ENCODE data around the gene WWOX.
"Not testable (repeated sequence)": the region's sequence is repeated elsewhere in the genome, so short reads cannot be mapped to it uniquely, and the experiment has no call there.

WWOX gene

DNA sequence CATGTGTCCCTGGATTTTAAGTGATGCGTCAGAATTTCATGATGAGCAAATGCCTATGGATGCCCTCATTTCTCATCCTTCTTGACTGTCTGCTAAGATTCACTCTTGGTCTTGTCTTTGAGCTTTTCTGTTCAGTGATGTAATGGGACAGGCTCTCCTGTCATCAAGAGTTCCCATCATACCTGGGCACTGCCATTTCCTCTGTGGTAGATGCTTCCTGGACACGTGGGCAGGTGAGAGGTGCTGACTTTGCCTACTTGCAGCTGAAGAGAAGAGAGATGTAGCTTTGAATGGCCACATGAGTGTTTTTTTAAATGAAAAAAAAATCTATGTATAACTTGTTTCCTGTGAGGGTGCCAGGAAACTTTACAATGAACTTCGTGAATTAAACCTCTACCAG lies 943.4 kb downstream of the WWOX start:
- no peak for DNase-seq (ENCODE audit: low read depth)

DNA sequence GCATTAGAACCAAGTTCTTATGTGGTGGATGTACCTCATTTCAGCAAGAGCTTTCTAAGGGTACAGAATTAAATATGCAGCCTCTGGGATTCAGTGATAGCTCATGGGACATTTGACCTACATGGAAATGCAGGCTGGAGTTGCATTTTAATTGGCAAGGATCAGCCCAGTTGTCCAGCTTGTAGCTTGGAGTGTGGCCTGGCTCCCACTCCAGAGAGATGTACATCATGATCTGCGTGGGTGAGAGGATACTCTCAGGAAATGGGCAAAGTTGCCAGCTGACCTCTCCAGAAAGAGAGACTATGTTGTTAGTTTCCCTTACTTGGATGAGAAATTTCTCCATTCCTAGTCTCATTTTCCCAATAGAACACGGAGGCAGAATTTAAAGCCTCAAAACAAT lies 945.7 kb downstream of the WWOX start:
- no peak for DNase-seq (ENCODE audit: low read depth)

DNA sequence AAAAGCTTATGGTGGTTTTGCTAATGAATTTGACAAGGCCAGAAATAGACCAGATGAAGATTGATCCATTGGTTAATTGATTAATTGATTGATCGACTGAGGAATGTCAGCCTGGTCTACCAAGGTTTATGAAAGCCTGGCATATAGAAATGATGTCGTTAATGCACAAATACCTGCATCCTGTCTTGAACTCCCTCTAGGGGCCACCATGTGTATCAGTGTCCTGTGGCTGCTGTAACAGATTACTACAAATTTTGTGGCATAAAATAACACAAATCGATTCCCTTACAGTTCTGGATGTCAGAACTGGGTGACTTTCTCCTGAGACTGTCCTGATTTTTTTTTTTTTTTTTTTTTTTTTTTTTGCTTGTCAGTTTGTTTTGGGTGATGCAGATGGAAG lies 947.9 kb downstream of the WWOX start:
- DNase-seq (ENCODE audit: low read depth): no peak

DNA sequence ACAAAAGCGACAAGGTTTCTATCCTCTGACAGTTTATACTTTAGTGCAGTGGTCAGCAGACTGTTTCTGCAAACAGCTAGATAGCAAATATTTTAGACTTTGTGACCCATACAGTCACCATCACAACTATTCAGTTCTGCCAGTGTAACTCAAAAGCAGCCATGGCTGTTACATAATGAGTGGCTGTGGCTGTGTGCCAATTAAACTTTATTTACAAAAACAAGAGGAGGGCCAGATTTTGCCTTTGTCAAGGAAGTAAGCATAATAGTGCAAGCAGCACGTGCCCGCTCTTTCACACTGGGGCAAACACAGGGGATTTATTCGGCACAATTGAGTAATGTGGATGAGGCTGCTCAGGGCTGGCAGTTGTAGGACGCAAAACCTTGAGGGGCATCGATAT lies 949.6 kb downstream of the WWOX start:
- no peak for DNase-seq (ENCODE audit: low read depth)

DNA sequence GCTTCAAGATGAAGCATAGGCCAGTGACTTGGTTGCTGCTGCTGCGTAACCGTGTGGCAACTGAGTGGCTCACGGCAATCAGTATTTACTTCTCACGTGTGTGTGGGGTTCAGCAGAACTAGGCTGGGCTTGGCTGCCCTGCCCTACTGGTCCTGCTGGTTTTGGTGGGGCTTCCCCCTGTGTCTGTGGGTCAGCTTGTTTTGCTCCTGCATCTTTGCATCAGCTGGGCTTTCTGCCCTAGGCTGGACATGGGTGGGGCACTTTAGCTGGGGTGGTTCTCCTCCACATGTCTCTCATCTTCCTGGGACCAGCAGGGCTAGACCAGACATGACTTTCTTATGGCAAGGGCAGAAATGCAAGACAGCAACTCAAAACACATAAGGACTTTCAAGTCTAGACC lies 950.6 kb downstream of the WWOX start:
- DNase-seq (ENCODE audit: low read depth): no peak

DNA sequence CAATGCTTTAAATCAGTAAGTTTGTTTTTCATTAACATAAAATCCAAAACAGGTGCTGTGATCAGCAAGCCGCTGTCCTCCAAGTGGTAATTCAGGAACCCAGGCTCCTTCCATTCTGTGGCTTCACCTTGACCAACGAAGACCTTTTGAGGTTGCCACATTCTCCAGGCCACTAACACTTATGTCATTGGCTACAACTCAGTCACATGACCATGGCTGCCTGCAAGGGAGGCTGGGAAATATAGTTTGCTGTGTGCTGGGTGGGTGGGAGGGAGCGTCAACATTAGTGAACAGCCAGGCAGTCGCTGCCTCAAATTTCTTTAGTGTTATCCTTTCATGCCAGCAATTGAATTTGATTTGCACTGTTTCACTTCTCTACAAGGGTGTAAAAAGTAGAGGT lies 951.9 kb downstream of the WWOX start:
- DNase-seq (ENCODE audit: low read depth): no peak

DNA sequence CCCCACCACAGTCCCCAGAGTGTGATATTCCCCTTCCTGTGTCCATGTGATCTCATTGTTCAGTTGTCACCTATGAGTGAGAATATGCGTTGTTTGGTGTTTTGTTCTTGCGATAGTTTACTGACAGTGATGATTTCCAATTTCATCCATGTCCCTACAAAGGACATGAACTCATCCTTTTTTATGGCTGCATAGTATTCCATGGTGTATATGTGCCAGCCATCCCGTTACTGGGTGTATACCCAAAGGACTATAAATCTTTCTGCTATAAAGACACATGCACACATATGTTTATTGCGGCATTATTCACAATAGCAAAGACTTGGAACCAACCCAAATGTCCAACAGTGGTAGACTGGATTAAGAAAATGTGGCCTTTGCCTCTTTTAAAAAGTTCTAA lies 952.7 kb downstream of the WWOX start:
- DNase-seq (ENCODE audit: low read depth): not testable (repeated sequence)

DNA sequence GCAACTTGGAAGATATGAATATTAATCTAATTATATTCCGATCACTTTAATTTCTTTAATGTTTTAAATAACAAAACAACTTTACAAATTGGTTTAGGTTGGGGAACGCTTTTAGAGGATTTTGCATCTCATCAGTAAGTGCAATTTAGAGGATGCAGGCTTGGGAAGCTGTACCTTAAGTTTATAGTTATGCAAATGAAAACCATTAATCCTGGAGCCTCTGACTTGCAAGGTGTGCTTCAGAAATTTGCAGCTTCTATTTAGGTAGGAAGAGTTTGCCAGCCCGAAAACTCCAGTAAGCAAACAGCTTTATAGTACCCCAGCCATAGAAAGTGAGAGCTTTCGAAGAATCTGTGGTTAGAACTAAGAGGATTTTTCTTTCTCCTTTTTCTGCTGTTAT lies 954.1 kb downstream of the WWOX start:
- DNase-seq (ENCODE audit: low read depth): no peak

DNA sequence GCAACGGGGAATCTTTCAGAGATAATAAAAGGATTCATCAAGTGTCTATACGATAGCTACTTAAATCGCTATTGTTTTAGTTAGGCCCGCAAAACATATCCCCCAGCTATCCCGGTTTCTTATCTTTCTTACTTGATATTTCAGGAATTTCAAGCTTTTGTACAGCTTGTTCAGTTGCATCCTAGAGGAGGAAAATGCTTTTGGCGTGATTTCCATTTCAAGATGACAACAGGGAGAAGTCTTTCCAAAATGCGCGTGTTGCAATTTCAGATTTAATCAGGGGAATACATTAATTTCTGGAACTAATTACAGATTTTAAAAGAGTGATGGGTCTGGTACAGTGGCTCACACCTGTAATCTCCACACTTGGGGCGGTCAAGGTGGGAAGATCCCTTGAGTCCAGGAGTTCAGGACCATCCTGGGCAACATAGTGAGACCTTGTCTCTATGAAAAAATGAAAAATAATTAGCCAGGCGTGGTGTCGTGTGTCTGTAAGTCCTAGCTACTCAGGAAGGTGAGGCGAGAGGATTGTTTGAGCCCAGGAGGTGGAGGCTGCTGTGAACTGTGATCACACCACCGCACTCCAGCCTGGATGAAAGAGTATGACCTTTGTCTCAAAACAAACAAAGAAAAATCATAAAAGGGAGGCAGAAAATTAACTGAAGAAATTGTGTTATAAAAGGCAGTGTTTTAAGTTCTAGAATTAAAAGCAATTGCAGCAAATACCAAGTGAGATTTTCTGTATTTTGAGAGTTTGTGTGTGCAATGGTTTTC lies 954.9 kb downstream of the WWOX start:
- no peak for DNase-seq (ENCODE audit: low read depth)

DNA sequence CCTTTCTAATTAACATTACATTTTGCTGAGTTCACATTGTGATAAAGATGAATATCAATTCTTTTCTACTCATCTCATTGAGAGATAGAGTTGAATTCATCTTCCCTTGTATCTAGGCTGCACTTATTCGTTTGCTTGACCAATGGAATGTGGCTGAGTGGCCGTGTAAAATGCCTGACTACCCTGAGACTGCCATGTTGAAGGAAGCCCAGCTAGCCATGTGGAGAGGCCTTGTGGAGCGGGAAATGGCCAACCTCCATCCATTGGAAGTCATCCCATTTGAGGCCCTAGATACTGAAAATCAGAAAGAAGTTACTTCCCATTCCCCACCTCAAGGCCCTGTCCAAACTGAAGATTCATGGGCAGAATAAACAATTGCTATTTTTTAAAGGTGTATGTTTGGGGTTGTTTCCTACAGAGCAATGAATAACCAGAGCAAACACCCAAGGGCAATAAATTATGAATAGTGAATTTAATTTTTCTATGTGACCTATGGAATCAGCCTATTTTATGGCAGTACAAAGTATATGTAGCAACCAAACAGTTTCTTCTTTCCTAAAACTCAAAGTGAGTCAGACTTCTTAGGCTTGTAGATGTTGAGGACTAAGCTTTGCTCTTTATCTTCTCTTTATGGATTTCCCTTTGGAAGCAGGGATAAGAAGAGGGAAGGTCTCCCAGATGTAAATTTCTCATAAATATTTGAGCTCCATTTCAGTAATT lies 956.0 kb downstream of the WWOX start:
- DNase-seq (ENCODE audit: low read depth): no peak

DNA sequence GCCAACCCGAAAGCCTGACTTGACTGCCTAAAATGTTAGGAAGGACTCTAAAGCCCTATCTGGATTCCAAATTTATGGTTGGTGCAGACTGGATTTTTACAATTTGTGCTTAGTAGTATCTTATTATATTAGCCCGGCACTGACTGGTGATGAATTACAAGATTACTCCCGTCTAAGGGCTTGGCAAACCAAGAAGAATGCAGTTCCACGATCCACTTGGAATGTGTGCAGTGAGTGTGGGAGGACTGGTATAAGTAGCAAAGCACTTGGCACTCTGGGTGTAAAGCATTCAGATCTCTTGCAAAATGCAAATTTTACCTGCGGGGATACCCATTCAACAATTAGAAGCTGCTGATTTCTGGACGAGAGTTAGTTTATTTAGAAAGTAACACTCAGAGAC lies 961.7 kb downstream of the WWOX start:
- DNase-seq (ENCODE audit: low read depth): no peak

DNA sequence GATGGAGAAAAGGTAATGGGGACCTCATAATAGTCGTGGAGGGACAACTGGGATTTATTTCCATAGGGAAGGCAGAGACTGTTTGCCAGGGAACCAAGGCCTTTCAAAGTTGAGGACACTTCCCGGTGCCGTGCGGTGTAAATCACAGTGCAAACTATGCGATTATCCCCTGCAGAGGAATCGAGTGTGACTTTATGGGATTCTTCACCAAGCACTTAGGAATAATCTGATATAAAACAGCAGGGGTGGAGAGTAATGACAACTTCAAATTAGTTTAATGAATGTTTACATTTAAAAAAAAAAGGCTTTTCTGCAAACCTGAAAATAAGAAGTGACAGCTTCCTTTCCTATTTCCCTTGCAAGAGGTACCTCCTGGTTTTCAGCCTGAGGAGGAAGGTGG lies 962.9 kb downstream of the WWOX start:
- no peak for DNase-seq (ENCODE audit: low read depth)

DNA sequence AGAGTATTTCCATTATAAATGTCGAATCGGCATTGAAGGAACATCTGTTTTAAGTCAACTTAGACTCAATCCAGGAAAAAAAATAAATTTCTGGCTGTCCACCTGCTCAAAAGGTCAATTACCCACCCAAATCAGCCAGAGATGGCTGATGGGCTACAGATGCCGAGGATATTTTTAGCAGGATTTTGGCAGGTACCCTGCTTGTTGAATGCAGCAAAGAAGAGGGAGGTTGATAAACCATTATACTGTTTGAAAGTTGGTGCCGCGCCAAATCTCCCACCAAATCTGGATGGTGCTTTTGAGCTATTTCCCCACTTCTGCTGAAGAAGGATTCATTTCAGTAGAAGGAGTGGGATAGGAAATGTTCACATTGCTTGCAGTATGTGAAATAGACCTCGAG lies 963.4 kb downstream of the WWOX start:
- no peak for DNase-seq (ENCODE audit: low read depth)

DNA sequence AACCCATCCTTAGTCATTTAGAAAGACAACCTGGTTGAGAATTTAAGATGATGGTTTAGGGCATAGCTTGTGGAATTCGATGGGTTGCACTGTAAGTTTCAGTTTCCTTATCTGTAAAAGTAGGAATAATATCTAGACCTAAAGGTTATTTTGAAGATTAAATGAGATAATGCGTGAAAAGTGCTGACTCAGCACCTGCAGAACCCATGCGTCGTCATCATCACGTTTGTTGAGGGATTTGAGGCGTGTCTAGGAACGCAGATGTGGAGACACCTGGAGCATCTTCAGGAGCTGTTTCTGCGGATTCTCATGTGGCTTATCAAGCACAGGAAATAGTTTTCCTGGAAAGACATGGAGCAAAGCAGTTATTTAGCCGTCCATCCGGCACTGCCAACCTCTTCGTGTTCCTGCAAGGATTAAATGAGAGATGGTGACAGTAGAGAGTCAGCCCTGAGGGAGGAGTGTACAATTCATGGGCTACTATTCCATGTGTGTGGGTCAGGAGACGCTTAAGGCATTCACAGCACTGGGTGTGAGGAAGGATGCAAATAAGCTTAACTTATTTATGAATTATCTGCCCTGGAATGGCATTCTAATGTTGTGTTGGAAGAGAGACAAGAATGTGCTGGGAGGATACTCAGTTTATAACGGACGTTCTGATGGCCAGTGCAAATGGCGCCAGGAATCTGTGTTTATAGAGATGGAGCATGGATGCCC lies 965.0 kb downstream of the WWOX start:
- no peak for DNase-seq (ENCODE audit: low read depth)

DNA sequence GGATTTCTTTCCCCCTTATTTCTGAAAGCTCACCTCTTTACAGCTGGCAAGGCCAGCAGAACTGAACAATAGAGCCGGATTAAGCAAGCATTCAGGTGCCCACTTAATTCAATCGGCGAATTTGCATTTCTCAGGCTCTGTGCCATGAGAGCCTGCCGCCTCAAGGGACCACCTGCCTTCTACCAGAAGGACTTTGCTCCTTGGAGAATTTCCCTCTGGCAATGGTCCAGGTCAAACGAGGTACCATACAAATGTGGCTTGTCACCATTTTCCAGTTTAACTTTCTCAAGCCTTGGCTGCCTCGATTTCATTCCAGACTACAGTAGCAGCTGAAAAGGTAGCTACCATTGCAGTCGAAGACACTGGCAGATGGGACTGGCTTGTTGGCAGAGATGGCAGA lies 967.1 kb downstream of the WWOX start:
- DNase-seq (ENCODE audit: low read depth): no peak

DNA sequence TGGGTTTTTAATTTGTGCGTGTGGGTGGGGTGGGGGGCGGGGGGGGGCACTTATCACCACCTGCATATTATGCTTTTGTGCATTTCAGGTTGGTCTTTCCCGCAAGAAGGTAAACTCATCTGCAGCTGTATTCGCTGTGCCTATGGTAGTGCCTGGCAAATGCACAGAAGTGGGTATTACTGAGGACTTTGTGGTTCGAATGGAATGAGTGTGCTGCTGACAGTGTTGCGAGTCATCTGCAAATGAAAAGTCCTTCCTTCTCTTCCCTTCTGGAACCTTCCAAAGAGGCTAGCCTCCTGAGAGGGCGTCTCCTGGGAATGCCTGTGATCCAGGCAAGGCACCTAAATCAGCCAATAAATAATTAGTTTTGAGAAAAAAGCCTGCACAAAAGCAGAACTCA lies 968.1 kb downstream of the WWOX start:
- no peak for DNase-seq (ENCODE audit: low read depth)

DNA sequence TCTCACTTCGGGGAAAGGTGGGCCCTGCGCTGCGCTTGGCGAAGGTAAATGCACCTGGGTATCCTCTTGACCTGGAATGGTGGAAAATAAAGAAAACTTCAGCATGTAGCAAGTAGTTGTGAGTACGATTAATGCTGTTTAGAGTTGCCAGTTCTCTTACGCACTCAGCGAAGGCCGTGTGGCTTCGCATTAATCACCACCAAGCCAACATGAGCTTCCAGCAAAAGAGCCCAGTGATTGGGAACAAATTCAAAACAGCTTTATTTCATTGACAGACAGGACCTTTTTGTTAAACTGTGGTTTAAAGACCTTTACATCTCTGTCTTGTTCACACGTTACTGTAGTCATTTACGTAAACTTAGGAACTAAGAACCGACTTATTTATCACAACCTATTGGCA lies 969.7 kb downstream of the WWOX start:
- no peak for DNase-seq (ENCODE audit: low read depth)

DNA sequence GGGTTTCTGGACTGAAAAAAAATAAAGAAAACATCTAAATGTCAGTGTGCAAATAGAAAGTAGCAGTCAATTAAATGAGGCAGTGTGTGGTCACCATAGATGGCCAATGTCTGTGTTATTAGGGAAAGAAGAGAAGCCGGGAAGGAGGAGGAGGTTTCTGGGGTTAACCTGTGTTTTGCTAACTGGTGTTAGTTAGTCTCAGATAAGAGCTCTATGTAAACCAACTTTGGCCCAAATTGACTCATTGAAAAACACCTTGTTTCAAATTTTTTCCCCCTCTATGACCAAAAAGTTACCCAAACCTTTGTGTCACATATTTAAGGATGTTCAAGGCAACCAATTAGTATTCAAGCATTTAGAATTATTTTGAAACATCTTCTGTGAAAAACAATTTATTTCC lies 970.2 kb downstream of the WWOX start:
- DNase-seq (ENCODE audit: low read depth): no peak

DNA sequence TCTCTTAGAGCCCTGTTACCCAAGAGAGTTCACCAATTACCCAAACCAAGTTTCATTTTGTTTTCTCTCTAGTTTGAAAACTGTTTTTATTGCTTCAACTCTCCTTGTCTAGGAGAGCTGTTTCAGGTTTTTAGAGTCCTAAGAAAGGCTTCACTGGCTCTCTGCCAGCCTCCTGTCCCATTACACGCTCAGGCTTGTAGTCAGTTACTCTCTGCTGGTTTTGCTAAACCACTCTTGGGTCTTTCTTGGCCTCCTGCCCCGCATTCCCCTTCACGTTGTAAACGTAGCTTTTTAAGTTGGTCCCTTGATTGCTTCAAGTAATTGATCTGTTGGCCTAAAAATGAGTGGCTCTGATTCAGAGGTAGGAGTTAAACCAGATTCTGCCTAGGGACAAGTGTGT lies 972.0 kb downstream of the WWOX start:
- no peak for DNase-seq (ENCODE audit: low read depth)

DNA sequence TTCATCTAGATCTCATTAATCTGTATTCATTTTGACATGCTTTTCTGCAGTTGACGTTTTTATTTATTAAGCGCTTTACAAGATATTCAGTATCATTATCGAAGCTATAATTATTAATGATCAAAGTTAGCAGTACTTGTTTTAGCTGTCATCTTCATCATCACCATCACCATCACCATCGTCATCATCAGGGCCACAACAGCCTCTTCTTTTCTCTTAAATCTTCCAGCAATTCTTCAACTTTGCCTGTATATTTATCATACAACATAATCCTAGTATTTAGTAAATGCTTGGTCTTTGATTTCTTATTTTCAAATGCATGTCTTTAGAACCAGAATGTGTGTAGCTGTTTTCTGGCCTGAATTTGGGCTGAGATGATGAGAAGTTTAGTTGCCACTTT lies 973.1 kb downstream of the WWOX start:
- DNase-seq (ENCODE audit: low read depth): no peak

DNA sequence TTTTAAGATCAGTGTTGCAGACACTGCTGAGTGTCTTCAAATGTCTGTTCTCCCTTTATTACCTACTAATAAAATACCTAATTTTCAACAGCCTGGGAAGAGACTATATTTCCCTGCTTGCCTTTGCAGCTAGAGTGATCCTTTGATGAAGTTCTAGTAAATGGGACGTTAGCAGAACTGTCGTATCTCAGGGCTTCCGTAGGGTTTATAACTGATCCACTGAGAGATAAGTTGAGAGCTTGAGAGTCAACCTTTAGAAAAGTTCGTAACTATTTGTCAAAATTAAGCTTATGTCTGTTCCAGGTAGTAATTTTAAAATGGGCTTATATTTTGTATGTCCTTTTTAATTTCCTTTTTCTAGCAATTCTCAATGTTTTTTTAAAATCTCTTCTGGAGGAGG lies 974.1 kb downstream of the WWOX start:
- DNase-seq (ENCODE audit: low read depth): no peak

DNA sequence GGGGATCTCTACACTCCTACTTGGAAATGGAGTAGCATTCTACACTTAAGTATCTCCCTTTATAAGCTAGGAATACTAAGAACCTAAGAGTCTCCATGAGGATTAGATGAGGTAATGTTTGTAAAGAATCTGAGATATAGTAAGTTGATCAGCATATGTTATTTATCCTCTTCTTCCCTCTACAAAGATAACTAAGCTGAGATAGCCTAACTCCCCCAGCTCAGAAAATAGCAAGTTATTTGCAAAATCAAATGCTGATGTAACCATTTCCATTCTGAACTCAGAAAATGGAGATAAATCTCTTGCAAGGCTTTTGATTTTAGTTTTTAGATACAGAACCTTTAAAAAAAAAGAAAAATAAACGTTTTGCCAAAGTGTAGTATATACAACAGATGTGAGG lies 975.1 kb downstream of the WWOX start:
- no peak for DNase-seq (ENCODE audit: low read depth)

DNA sequence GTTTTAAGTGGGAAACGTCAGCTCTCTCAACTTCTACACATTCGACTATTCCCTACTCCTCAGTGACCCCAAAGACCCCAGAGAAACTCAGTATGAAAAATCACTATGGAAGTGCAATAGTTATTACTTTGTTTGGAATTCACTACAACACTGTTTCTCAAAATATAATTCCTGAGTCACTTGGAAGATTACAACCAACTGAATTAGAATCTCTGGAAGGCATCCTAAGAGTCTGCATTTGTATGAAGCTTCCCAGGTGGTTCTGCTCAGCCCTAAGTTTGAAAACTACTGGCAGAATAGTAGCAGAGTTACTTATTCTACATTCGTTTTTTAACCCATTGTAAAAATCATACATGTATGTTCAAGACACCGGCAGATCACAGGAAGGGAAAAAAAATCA lies 975.5 kb downstream of the WWOX start:
- DNase-seq (ENCODE audit: low read depth): no peak
